Endothelial cell of umbilical vein (primary cell): ENCODE measurements around the gene KCTD17.

Experiments
- POLR2A ChIP-seq: IDR thresholded peaks from 2 replicates; pipeline ENCODE4 v1.6.1; 2012; ENCODE audit warnings: low read depth, mild to moderate bottlenecking, control low read depth, low read length
- TF ChIP-seq, protein P1 (sequence below): IDR thresholded peaks from 2 replicates; pipeline ENCODE4 v1.6.1; 2011; ENCODE audit not compliant: insufficient read depth, insufficient read length

- TF ChIP-seq POLR2A, result no peak
- TF ChIP-seq, protein P1, sequence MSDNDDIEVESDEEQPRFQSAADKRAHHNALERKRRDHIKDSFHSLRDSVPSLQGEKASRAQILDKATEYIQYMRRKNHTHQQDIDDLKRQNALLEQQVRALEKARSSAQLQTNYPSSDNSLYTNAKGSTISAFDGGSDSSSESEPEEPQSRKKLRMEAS, result no peak
Observed at GRCh38 chr22:37018815-37019308, 32.7 kb upstream of the KCTD17 start.
